HepG2 (cell line): ENCODE results near the gene AKR1C2. TPM values are rescaled to one million over a fixed set of nuclear protein-coding genes. Genes with fewer than 3 reads are reported as not detected.

Experiments used
- GATA4 ChIP-seq: sonication (generic); IDR thresholded peaks from 2 replicates; pipeline ENCODE4 v1.6.1; 2016; ENCODE audit warnings: antibody characterized with exemption, low read depth, borderline replicate concordance
- KMT2B ChIP-seq: IDR thresholded peaks from 2 replicates; pipeline ENCODE4 v1.6.1; 2016; ENCODE audit warnings: missing genetic modification reagents, missing compliant biosample characterization
- RBFOX2 ChIP-seq: fragments of 200-400 bp; formaldehyde crosslinking; IDR thresholded peaks from 2 replicates; pipeline ENCODE4 v1.6.1; 2017; ENCODE audit warnings: low read depth, mild to moderate bottlenecking, low read length
- SOX6 ChIP-seq, 2 experiments: fragments of 450-650 bp in 1 of 2; sonication (generic) in 1 of 2; formaldehyde crosslinking in 1 of 2; IDR thresholded peaks; 2 replicates each; pipeline versions ENCODE4 v1.4.0 to v1.6.1; 2017 to 2020; ENCODE audit warnings: antibody characterized with exemption in 1 of 2, mild to moderate bottlenecking in 1 of 2, missing genetic modification reagents in 1 of 2
- TAF1 ChIP-seq: sonication (generic); formaldehyde crosslinking; IDR thresholded peaks from 2 replicates; pipeline ENCODE4 v1.4.0; 2020; ENCODE audit warnings: missing genetic modification reagents
- ZFP36 ChIP-seq: fragments of 150-350 bp; IDR thresholded peaks from 2 replicates; pipeline ENCODE4 v1.6.1; 2018; ENCODE audit warnings: borderline replicate concordance, low read length, low read depth; ENCODE audit not compliant: partially characterized antibody
- ZNF407 ChIP-seq: sonication (generic); formaldehyde crosslinking; IDR thresholded peaks from one replicate; pipeline ENCODE4 v1.5.1; 2020; ENCODE audit warnings: mild to moderate bottlenecking, missing genetic modification reagents; ENCODE audit errors: not compliant biosample characterization
- ZNF503 ChIP-seq: sonication (generic); formaldehyde crosslinking; IDR thresholded peaks from 2 replicates; pipeline ENCODE4 v1.4.0; 2020; ENCODE audit warnings: missing genetic modification reagents
- ZNF607 ChIP-seq: sonication (generic); formaldehyde crosslinking; IDR thresholded peaks from 2 replicates; pipeline ENCODE4 v1.5.1; 2020; ENCODE audit warnings: missing genetic modification reagents, mild to moderate bottlenecking, borderline replicate concordance
- ZNF790 ChIP-seq: sonication (generic); formaldehyde crosslinking; IDR thresholded peaks from 2 replicates; pipeline ENCODE4 v1.8.0; 2022; ENCODE audit warnings: missing genetic modification reagents, mild to moderate bottlenecking, borderline replicate concordance
- ZZZ3 ChIP-seq: sonication (generic); formaldehyde crosslinking; IDR thresholded peaks from 2 replicates; pipeline ENCODE4 v1.4.0; 2020; ENCODE audit warnings: missing genetic modification reagents, mild to moderate bottlenecking, borderline replicate concordance
- polyA plus RNA-seq, 8 experiments: library from polyadenylated mRNA; depleted of rRNA in 3 of 8; stranded (reverse) in 7 of 8; unstranded in 1 of 8; fragments of >200 nt; fragmentation: Illumina TruSeq in 4 of 8; extraction: Trizol in 4 of 8; gene quantifications; 2 replicates each; pipeline versions ENCODE4 v1.2.1 to v1.2.3, GENCODE V29; 2011 to 2016; ENCODE audit warnings: low read depth in 4 of 8, missing spikeins in 1 of 8, mixed read lengths in 1 of 8; ENCODE audit not compliant: insufficient read depth in 1 of 8
- total RNA-seq, 5 experiments: library from RNA; depleted of rRNA; stranded (reverse); fragments of >200 nt; fragmentation: Illumina TruSeq; extraction: Trizol; gene quantifications; 2 replicates each; pipeline ENCODE4 v1.2.3, GENCODE V29; 2016; ENCODE audit warnings: low read depth in 1 of 5
- TF ChIP-seq, protein P1 (sequence below): sonication (generic); formaldehyde crosslinking; IDR thresholded peaks from 2 replicates; pipeline ENCODE4 v1.4.0; 2020; ENCODE audit warnings: missing genetic modification reagents
- TF ChIP-seq, protein P2 (sequence below): IDR thresholded peaks from 2 replicates; pipeline ENCODE4 v1.6.1; 2012; ENCODE audit warnings: low read depth, low read length, improper control_type of control experiment

AKR1C2 gene
- total and polyA plus RNA-seq, 2 of the 13 experiments (the other 11 are each of a cell fraction or from before 2014, with no cell fraction given): 140 to 900 TPM

DNA sequence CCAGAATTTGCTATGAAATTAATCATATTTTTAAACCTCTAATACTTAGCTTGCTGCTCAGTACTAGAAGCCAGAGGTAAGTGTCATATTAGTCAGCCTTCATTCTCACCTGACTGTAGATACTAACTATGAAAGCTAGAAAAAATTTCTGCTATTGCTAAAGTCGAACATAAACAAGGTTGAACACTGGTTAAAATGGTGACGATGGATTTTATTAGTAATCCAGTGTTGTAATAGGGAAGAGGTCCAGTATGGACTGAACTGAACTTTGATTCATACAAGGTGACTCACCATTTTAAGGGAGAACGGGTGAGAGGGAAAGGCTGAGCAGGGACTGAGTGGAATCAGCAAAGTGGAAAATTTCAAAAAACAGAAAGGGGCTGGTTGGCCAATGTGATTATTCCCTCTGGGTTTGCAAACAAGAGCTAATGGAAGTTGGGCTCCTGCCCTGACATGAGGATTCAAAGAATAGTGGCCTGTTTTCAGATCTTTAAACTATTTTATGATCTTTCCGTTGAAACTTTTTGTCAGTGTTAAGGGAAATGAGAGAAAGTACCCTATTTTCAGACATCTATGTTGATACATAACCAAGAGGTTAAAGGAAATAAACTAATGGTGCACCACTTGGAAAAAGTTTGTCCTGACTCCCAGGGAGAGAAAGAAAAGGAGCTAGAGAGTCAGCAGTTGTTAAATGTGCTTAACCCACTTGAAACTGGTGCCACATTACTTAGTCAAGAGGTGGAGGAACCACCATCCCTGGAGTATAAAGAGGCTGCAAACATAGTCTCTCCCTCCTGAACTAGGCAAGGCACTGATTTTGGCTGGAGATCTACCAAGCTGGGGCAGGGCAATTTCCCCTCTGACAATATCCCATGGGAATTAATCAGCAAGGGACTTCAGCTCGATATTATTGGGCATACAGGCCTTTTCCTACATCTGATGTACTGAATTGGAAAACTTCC, 55.7 kb downstream of the AKR1C2 start (continued):
- TF ChIP-seq ZNF407 (no peak), KMT2B (peak; percentile 31; the same call in 1 of the 2 replicates), ZZZ3 (CRISPR knock-in tag) (no peak), RBFOX2 (peak; percentile 75), SOX6 (IDR thresholded peaks at IDR 0.05) (no peak), SOX6 (CRISPR knock-in tag; IDR thresholded peaks at IDR 0.05) (peak; percentile 82), TAF1 (CRISPR knock-in tag) (no peak; the same call in 1 of the 2 replicates), ZNF607 (CRISPR knock-in tag) (no peak), GATA4 (peak; percentile 50; the same call in 1 of the 2 replicates), ZFP36 (no peak), ZNF790 (no peak), ZNF503 (CRISPR knock-in tag) (peak; percentile 19; the same call in 1 of the 2 replicates)
- TF ChIP-seq, protein P1, sequence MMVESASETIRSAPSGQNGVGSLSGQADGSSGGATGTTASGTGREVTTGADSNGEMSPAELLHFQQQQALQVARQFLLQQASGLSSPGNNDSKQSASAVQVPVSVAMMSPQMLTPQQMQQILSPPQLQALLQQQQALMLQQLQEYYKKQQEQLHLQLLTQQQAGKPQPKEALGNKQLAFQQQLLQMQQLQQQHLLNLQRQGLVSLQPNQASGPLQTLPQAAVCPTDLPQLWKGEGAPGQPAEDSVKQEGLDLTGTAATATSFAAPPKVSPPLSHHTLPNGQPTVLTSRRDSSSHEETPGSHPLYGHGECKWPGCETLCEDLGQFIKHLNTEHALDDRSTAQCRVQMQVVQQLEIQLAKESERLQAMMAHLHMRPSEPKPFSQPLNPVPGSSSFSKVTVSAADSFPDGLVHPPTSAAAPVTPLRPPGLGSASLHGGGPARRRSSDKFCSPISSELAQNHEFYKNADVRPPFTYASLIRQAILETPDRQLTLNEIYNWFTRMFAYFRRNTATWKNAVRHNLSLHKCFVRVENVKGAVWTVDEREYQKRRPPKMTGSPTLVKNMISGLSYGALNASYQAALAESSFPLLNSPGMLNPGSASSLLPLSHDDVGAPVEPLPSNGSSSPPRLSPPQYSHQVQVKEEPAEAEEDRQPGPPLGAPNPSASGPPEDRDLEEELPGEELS (CRISPR knock-in tag): peak; percentile 90
- TF ChIP-seq, protein P2, sequence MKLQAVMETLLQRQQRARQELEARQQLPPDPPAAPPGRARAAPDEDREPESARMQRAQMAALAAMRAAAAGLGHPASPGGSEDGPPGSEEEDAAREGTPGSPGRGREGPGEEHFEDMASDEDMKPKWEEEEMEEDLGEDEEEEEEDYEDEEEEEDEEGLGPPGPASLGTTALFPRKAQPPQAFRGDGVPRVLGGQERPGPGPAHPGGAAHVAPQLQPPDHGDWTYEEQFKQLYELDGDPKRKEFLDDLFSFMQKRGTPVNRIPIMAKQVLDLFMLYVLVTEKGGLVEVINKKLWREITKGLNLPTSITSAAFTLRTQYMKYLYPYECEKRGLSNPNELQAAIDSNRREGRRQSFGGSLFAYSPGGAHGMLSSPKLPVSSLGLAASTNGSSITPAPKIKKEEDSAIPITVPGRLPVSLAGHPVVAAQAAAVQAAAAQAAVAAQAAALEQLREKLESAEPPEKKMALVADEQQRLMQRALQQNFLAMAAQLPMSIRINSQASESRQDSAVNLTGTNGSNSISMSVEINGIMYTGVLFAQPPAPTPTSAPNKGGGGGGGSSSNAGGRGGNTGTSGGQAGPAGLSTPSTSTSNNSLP: peak; percentile 97
